ENCODE measurements around the gene CHPF. TPM values are rescaled to one million over a fixed set of nuclear protein-coding genes. Genes with fewer than 3 reads are reported as not detected.

Gene CHPF
- total RNA-seq, 2 experiments from 2014 or later = 7.1 to 7.3 TPM

- H3K36me3 Mint-ChIP-seq (ENCODE audit: low read depth) = no peaks in the 10 kb centered on the region
- DNase-seq = no peak
- CTCF ChIA-PET = interaction anchor here (1.2 kb wide), 1 partner anchor 69 kb away, joined by 3 read pairs; no protein-coding TSS in a partner anchor
- no peaks in the 10 kb centered on the region for H3K9me3 Mint-ChIP-seq (ENCODE audit: insufficient read depth)
- no peak for ATAC-seq
- POLR2A ChIA-PET = no interaction called here
- H3K27me3 Mint-ChIP-seq (ENCODE audit: low read depth) = peaks cover 42% of the 10 kb centered on the region
- no peak overlapping the region for H3K4me3 Mint-ChIP-seq
- no peaks in the 10 kb centered on the region for H3K4me1 Mint-ChIP-seq (ENCODE audit: low read depth)
- H3K27ac Mint-ChIP-seq = no peak overlapping the region
Measured at GRCh38 chr2:219573166-219573565, 29.6 kb upstream of the CHPF start.

GRCh38 chr2:219572237-219573001 is 28.8 kb upstream of the CHPF start, which contains the start of gene INHA:
INHA (plus strand) TSS chr2:219572310; CDS start chr2:219572375, 65 bp downstream.
- Mint-ChIP-seq H3K27me3 (ENCODE audit: low read depth) (peaks cover 42% of the 10 kb centered on the region), H3K9me3 (ENCODE audit: insufficient read depth) (no peaks in the 10 kb centered on the region), H3K27ac (no peak within 1 kb of the TSS), H3K4me1 (ENCODE audit: low read depth) (no peaks in the 10 kb centered on the region), H3K36me3 (ENCODE audit: low read depth) (no peaks in the 10 kb centered on the region), H3K4me3 (no peak within 1 kb of the TSS)
- ChIA-PET CTCF (no interaction called here), POLR2A (no interaction called here)
- DNase-seq (no peak), ATAC-seq (no peak)

- Mint-ChIP-seq H3K36me3 (ENCODE audit: low read depth) (no peaks in the 10 kb centered on the region), H3K4me3 (no peak within 1 kb of the TSS), H3K27me3 (ENCODE audit: low read depth) (peaks cover 37% of the 10 kb centered on the region), H3K9me3 (ENCODE audit: insufficient read depth) (no peaks in the 10 kb centered on the region), H3K4me1 (ENCODE audit: low read depth) (no peaks in the 10 kb centered on the region), H3K27ac (no peak within 1 kb of the TSS)
- CTCF ChIA-PET = interaction anchor here (0.8 to 1.0 kb wide), 3 partner anchors 10 to 42 kb away, joined by 3 read pairs; no protein-coding TSS in a partner anchor
- POLR2A ChIA-PET = interaction anchor here (1.0 kb wide), 1 partner anchor 10 kb away, joined by 3 read pairs; no protein-coding TSS in a partner anchor
- DNase-seq (no peak), ATAC-seq (peak; percentile 35)
Measured at GRCh38 chr2:219571311-219572236, 28.0 kb upstream of the CHPF start, which contains the start of gene OBSL1. OBSL1 (minus strand) TSS chr2:219571539; CDS start chr2:219571232, 307 bp downstream.

- peaks cover 37% of the 10 kb centered on the region for H3K27me3 Mint-ChIP-seq (ENCODE audit: low read depth)
- DNase-seq = no peak
- POLR2A ChIA-PET = interaction anchor here (1.0 kb wide), 1 partner anchor 9 kb away, joined by 3 read pairs; no protein-coding TSS in a partner anchor
- H3K4me1 Mint-ChIP-seq (ENCODE audit: low read depth) = no peaks in the 10 kb centered on the region
- peak; percentile 22 for ATAC-seq
- CTCF ChIA-PET = interaction anchor here (0.8 to 1.0 kb wide), 3 partner anchors 9 to 41 kb away, joined by 3 read pairs; no protein-coding TSS in a partner anchor
- no peaks in the 10 kb centered on the region for H3K9me3 Mint-ChIP-seq (ENCODE audit: insufficient read depth)
- no peak overlapping the region for H3K4me3 Mint-ChIP-seq
- no peaks in the 10 kb centered on the region for H3K36me3 Mint-ChIP-seq (ENCODE audit: low read depth)
- H3K27ac Mint-ChIP-seq = no peak overlapping the region
Measured at GRCh38 chr2:219570924-219571310, 27.3 kb upstream of the CHPF start.

- Mint-ChIP-seq H3K4me1 (ENCODE audit: low read depth) (no peaks in the 10 kb centered on the region), H3K36me3 (ENCODE audit: low read depth) (no peaks in the 10 kb centered on the region), H3K4me3 (no peak overlapping the region), H3K27ac (no peak overlapping the region), H3K27me3 (ENCODE audit: low read depth) (peaks cover 34% of the 10 kb centered on the region), H3K9me3 (ENCODE audit: insufficient read depth) (no peaks in the 10 kb centered on the region)
- CTCF ChIA-PET = interaction anchor here (0.8 kb wide), 1 partner anchor 9 kb away, joined by 3 read pairs; no protein-coding TSS in a partner anchor
- POLR2A ChIA-PET = interaction anchor here (1.0 kb wide), 1 partner anchor 8 kb away, joined by 3 read pairs; no protein-coding TSS in a partner anchor
- DNase-seq = no peak
- no peak for ATAC-seq
Measured at GRCh38 chr2:219570194-219570923, 26.8 kb upstream of the CHPF start.

DNA sequence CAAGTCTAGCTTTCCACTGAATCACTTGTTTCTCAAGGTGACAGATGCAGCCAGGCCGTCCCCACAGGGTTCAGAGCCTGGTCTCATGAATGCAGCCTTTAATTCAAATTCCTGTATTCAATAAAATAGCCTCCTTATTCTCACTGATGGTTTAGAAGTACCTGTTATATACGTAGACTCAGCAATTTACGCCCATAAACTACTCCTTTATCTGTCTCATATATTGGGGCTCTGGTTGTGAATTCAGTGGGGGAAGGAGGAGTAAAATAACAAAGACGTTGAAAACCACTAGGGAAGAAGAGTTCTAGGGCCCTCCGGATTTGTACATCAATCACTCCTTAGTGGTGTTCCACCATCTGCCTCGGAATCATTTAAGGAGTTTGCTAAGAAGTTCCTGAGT is 26.0 kb upstream of the CHPF start:
- no peak overlapping the region for H3K27ac Mint-ChIP-seq
- H3K4me1 Mint-ChIP-seq (ENCODE audit: low read depth) = no peaks in the 10 kb centered on the region
- no peaks in the 10 kb centered on the region for H3K36me3 Mint-ChIP-seq (ENCODE audit: low read depth)
- ChIA-PET CTCF (no interaction called here), POLR2A (no interaction called here)
- H3K27me3 Mint-ChIP-seq (ENCODE audit: low read depth) = peaks cover 31% of the 10 kb centered on the region
- H3K4me3 Mint-ChIP-seq = no peak overlapping the region
- ATAC-seq (no peak), DNase-seq (no peak)
- H3K9me3 Mint-ChIP-seq (ENCODE audit: insufficient read depth) = no peaks in the 10 kb centered on the region

DNA sequence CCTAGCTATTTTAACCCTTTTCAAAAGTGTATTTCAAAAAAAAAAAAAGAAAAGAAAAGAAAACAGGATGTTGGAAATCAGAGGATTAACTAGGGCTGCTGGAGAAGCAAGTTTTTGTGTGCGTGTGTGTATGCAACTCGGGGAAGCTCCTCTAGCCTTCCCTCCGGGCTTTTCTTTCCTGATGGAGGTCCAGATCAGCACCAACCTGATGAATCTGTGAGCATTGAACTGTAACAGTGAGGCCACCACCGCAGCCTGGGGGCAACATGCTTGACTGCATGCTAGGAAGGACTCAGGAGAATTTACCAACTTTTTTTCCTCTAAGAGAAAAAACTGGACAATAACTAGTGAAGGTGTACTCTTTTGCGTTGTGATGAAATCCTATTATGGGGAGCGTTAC is 25.4 kb upstream of the CHPF start:
- H3K36me3 Mint-ChIP-seq (ENCODE audit: low read depth) = no peaks in the 10 kb centered on the region
- peaks cover 31% of the 10 kb centered on the region for H3K27me3 Mint-ChIP-seq (ENCODE audit: low read depth)
- DNase-seq (no peak), ATAC-seq (no peak)
- H3K9me3 Mint-ChIP-seq (ENCODE audit: insufficient read depth) = no peaks in the 10 kb centered on the region
- POLR2A ChIA-PET = no interaction called here
- no peak overlapping the region for H3K4me3 Mint-ChIP-seq
- H3K27ac Mint-ChIP-seq = no peak overlapping the region
- no peaks in the 10 kb centered on the region for H3K4me1 Mint-ChIP-seq (ENCODE audit: low read depth)
- CTCF ChIA-PET = no interaction called here

GRCh38 chr2:219567791-219568361 is 24.3 kb upstream of the CHPF start:
- Mint-ChIP-seq H3K27me3 (ENCODE audit: low read depth) (peaks cover 26% of the 10 kb centered on the region), H3K4me3 (no peak overlapping the region), H3K4me1 (ENCODE audit: low read depth) (no peaks in the 10 kb centered on the region), H3K27ac (no peak overlapping the region), H3K9me3 (ENCODE audit: insufficient read depth) (no peaks in the 10 kb centered on the region), H3K36me3 (ENCODE audit: low read depth) (no peaks in the 10 kb centered on the region)
- ChIA-PET POLR2A (no interaction called here), CTCF (no interaction called here)
- DNase-seq = no peak
- ATAC-seq = no peak

DNA sequence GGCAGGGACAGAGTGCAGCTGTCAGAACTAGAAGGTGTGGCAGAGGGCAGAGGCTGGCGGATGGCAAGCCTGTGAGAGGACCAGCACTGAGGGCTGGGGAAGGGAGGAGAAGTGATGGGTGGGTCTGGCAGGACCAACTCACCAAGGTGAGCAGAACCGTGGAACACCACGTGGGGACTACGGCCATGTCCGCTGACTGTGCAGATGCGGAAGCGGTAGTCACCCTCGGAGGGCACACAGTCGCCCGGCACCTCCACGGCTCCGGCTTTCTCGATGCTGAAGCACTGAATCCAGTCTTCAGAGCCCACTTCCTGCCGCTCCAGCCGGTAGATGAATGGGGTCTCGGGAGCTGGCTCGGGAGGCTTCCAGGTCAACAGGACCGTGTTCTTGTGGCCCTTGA is 23.5 kb upstream of the CHPF start:
- Mint-ChIP-seq H3K27me3 (ENCODE audit: low read depth) (peaks cover 22% of the 10 kb centered on the region), H3K36me3 (ENCODE audit: low read depth) (no peaks in the 10 kb centered on the region), H3K4me1 (ENCODE audit: low read depth) (no peaks in the 10 kb centered on the region), H3K4me3 (no peak overlapping the region), H3K27ac (no peak overlapping the region), H3K9me3 (ENCODE audit: insufficient read depth) (no peaks in the 10 kb centered on the region)
- CTCF ChIA-PET = no interaction called here
- DNase-seq (no peak), ATAC-seq (no peak)
- POLR2A ChIA-PET = no interaction called here

GRCh38 chr2:219566640-219567039 is 23.0 kb upstream of the CHPF start:
- DNase-seq (no peak), ATAC-seq (no peak)
- no peaks in the 10 kb centered on the region for H3K4me1 Mint-ChIP-seq (ENCODE audit: low read depth)
- H3K4me3 Mint-ChIP-seq = no peak overlapping the region
- H3K36me3 Mint-ChIP-seq (ENCODE audit: low read depth) = no peaks in the 10 kb centered on the region
- ChIA-PET CTCF (no interaction called here), POLR2A (no interaction called here)
- H3K27me3 Mint-ChIP-seq (ENCODE audit: low read depth) = peaks cover 17% of the 10 kb centered on the region
- H3K9me3 Mint-ChIP-seq (ENCODE audit: insufficient read depth) = no peaks in the 10 kb centered on the region
- no peak overlapping the region for H3K27ac Mint-ChIP-seq

Measured in activated CD8-positive, alpha-beta T cell treated with anti-CD3 and anti-CD28 coated beads, Interleukin-2, amount 10 ng/mL, durations not matched to agents 7 days and 5 days (primary cell).